GM19324 (cell line): ENCODE data around the gene XPO4.
"Not testable (repeated sequence)": the region's sequence is repeated elsewhere in the genome, so short reads cannot be mapped to it uniquely, and the experiment has no call there.

ENCODE experiments used
- ATAC-seq: cut with Tn5 transposase; IDR thresholded peaks from one replicate; pipeline ENCODE4 v1.9.1; 2021; ENCODE audit warnings: mild to moderate bottlenecking, moderate library complexity; ENCODE audit not compliant: unreplicated experiment, low FRiP score

The XPO4 gene

GRCh38 chr13:20891768-20892167 is 10.8 kb downstream of the XPO4 start:
- ATAC-seq, result no peak

GRCh38 chr13:20891034-20891433 is 11.5 kb downstream of the XPO4 start:
- no peak for ATAC-seq

- ATAC-seq, result not testable (repeated sequence)
These were observed 12.0 kb downstream of the XPO4 start for GRCh38 chr13:20890540-20890939.

DNA sequence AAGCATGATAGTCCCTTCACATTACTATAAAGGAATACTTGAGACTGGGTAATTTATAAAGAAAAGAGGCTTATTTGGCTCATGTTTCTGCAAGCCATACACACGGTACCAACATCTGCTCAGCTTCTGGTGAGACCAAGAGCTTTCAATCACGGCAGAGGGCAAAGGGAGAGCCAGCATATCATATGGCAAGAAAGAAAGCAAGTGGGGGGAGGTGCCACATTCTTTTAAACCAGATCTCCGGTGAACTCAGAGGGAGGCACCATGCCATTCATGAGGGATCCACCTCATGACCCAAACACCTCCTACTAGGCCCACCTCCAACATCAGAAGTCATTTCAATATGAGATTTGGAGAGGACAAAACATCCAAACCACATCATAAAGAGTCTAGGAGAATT is 20.3 kb downstream of the XPO4 start:
- no peak for ATAC-seq

GRCh38 chr13:20877902-20878301 is 24.6 kb downstream of the XPO4 start:
- ATAC-seq, result no peak

DNA sequence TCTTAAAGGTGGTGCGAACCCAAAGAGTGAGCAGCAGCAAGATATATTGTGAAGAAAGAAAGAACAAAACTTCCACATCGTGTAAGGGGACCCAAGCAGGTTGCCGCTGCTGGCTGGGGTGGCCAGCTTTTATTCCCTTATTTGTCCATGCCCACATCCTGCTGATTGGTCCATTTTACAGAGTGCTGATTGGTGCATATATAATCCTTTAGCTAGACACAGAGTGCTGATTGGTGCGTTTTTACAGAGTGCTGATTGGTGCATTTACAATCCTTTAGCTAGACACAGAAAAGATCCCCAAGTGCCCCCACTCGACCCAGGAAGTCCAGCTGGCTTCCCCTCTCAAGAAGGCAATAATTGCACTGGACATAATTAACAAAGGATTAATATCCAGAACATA is 25.7 kb downstream of the XPO4 start:
- not testable (repeated sequence) for ATAC-seq

DNA sequence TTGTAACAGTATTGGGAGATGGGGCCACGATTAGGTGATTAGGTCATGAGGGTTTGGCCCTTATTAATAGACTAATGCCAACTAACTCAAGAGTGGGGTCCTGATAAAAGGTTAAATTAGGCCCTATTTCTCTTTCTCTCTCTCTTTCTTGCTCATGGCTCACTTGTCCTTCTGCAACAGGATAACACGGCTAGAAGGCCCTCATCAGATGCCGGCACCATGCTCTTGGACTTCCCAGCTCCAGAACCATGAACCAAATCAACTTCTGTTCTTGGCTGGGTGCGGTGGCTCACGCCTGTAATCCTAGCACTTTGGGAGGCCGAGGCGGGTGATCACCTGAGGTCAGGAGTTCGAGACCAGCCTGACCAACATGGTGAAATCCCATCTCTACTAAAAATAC is 28.1 kb downstream of the XPO4 start:
- not testable (repeated sequence) for ATAC-seq

GRCh38 chr13:20873348-20873747 is 29.2 kb downstream of the XPO4 start:
- no peak for ATAC-seq

GRCh38 chr13:20870829-20871228 is 31.7 kb downstream of the XPO4 start:
- ATAC-seq, result no peak

DNA sequence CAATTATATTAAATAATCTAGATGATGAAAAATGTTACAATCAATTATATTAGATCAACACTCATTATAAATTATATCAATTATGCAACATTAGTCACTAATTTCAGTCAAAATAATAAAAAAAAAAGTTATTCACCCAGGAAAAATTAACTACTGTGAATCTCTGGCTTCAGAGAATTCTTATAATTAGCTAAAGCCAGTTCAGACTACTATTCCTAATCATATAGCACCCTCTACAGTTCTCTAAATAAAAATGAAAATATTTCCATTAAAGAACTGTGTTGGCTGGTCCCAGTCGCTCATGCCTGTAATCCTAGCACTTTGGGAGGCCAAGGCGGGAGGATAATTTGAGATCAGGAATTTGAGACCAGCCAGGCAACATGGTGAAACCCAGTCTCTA is 33.0 kb downstream of the XPO4 start:
- no peak for ATAC-seq

GRCh38 chr13:20867408-20867807 is 35.1 kb downstream of the XPO4 start:
- ATAC-seq, result no peak

DNA sequence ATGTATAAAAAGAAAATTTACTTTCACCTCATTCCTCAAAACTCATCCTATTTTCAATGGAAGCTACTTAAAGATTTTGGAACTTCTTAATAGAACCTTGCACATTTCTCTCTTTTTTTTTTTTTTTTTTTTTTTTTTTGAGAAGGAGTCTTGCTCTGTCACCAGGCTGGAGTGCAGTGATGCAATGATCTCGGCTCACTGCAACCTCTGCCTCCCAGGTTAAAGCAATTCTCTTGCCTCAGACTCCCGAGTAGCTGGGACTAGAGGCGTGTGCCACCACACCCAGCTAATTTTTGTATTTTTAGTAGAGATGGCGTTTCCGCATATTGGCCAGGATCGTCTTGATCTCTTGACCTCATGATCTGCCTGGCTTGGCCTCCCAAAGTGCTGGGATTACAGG is 40.9 kb downstream of the XPO4 start:
- not testable (repeated sequence) for ATAC-seq

GRCh38 chr13:20860844-20861243 is 41.7 kb downstream of the XPO4 start:
- ATAC-seq, result no peak

DNA sequence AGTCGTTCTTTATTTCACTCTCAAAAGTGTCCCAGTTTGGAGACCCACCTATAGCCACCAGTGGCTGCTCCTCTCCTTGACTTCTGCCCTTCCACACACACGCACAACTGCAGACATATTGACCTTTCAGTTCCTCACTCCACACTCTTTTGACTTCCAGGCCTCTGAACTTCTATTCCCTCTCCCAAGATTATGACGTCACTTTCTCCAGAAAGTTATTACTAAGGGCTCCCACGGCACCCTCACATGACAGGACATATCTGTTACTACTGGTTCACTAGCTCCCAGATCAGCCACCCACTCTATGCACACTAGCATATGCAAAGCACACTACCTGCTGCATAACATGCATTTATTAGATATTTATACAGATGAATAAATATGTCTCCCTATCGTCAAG is 45.9 kb downstream of the XPO4 start:
- no peak for ATAC-seq

DNA sequence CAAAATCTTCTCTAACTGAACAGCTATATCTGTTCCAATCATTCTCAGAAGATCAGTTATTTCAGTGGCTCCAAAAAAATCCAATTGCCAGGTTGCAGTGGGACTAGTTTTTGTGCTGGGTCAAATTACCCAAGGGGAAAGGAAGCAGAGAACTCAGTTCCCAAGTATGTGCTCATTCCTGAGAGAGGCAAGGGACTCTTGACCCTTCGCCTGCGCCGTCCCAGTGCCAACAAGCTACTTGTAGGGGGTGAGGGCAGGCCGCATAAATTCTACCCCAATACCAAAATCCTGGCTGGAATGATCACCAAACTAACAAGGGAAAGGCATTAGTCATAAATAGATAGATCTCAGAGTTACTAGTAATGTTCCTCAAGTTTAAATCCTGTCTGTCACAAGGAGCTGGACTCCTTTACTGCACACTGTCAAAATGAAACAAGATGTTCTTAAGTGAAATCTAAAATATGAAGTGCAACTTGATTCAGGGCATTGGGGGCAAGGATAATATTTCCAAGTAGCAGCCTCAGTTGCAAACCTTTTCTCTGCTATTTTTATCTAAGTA is 50.6 kb downstream of the XPO4 start:
- ATAC-seq, result no peak

- no peak for ATAC-seq
These were observed 53.6 kb downstream of the XPO4 start for GRCh38 chr13:20848944-20849343.

- no peak for ATAC-seq
These were observed 54.3 kb downstream of the XPO4 start for GRCh38 chr13:20848203-20848602.

GRCh38 chr13:20847296-20847695 is 55.2 kb downstream of the XPO4 start:
- no peak for ATAC-seq

DNA sequence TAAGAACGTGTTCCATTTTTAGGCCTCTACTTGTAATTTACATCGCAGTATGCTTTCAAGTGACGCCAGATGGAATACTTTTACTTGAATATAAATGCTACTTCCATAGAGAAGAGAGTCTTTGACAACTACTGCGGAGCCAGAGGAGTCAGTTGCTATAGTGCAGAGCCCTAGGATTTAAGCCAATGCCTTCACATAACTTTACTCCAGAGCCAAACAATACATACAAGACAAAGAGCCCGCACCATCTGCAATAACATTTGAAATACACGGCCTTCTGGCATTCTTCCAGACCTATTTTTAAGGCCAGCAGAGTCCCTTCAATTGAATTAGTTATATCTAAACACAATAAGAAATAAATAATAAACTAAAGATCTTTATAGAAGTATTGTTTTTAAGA is 59.4 kb downstream of the XPO4 start:
- ATAC-seq, result no peak

GRCh38 chr13:20840568-20840967 is 62.0 kb downstream of the XPO4 start:
- no peak for ATAC-seq

- no peak for ATAC-seq
These were observed 68.5 kb downstream of the XPO4 start for GRCh38 chr13:20833900-20834679.

DNA sequence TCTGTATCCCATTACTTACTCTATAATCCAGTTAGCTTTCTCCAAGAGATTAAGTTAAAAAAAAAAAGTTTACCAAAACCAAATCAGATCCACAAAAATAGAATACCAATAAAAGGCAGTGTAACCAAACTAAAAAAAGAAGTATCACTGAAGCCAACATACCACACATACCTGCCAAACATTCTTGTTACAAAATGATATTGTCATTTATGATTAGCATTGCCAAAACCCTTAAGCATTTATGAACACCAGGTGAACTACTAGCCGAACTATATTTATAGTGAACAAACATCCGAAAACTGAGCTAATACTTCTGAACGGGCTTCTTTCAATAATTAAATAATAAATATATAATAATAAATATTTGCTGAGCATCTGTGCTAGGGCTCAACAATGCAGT is 69.7 kb downstream of the XPO4 start:
- no peak for ATAC-seq
